ENCODE results near the gene HBM.
"Not testable (repeated sequence)": the region's sequence is repeated elsewhere in the genome, so short reads cannot be mapped to it uniquely, and the experiment has no call there.

Gene HBM

DNA sequence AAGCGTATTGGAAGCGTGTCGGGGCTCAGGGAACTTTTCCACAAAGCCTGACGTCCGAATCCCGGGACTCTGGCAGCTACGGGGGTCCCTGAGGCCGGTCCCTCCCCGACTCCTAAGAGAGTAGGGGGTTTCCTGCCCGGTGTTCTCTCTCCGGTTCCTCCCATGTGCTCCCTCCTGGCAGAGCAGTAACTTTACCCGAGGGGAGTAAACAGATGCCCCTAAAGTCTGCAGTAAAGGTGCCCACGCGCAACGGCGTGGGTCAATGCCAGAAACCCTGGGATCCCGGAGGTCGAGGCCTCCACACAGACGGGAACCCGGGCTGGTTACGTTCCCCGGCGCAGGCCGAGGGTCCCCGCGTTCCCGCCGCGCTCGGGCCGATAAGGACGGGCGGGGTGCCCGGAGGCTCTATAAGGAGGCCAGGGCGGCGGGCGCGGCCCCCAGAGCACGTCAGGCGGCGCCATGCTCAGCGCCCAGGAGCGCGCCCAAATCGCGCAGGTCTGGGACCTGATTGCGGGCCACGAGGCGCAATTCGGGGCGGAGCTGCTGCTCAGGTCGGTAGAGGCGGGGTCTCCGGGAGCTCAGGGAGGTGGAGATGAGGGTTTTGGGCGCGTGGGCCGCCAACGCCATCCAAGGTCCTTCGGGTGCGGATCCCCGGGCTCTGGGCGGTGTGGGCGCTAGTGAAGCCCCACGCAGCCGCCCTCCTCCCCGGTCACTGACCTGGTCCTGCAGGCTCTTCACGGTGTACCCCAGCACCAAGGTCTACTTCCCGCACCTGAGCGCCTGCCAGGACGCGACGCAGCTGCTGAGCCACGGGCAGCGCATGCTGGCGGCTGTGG, at the start of gene HBM:
Gene HBM (plus strand): TSS at position 440 of the 836 bp plus-strand sequence. CDS start 20 bp downstream, at position 460.
- DNase-seq = no peak

- no peak for DNase-seq
Observed at GRCh38 chr16:116015-116414, 49.8 kb upstream of the HBM start.

- peak; percentile 54 for DNase-seq
Observed at GRCh38 chr16:117379-118365, 48.1 kb upstream of the HBM start.

- DNase-seq = no peak
Observed at GRCh38 chr16:118857-119256, 46.9 kb upstream of the HBM start.

DNA sequence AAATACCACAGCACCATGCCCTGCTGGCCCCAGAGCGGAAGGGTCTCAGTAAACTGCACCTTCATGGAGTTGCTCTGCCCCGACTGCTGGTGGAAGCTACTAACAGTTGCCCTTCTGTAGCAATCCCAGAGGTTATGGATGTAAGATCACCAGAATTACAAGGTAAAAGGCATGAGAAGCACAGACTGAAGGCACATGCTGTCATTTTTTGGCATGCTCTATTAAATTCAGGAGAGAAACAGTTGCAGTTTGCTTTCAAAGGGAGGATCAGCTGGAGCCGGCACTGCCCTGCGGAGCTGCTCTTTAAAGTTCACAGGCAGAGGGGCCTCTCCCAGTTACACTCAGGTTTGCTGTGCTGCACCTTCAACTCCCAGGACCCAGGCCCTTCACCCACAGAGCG, 46.5 kb upstream of the HBM start:
- DNase-seq = no peak

DNA sequence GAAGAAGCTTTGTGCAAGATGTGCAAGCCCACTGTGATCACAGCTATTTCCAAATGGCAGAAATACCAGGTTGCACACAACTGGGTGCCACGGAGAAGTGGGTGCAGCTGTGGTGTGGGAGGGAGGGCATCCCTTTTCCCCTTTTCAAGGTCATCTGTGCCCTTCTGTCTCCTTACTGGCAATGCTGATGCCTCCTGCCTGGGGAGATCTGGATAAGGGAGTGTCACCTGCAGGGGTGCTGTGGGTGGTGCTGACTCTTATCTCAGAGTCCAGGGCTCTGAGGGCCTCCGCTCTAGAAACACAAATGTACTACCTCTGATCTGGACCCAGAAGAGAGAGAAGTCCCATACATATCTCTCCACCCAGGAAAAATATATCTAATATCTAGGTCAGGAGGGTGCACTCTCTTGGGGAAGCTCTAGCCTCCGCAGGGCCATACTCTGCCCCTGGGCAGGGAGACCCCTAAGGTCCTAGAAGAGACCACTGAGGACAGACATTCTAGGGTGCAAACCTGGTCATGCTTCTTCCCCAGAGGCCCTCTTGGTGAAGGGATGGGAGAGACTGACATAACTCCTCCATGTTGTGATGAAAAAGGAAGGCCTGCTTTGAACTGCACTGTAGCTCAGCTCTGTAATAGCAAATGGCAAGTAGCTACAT, 45.8 kb upstream of the HBM start:
- DNase-seq = no peak

- DNase-seq = no peak
Observed at GRCh38 chr16:120756-121155, 45.0 kb upstream of the HBM start.

- DNase-seq = no peak
Observed at GRCh38 chr16:122361-122760, 43.4 kb upstream of the HBM start.

DNA sequence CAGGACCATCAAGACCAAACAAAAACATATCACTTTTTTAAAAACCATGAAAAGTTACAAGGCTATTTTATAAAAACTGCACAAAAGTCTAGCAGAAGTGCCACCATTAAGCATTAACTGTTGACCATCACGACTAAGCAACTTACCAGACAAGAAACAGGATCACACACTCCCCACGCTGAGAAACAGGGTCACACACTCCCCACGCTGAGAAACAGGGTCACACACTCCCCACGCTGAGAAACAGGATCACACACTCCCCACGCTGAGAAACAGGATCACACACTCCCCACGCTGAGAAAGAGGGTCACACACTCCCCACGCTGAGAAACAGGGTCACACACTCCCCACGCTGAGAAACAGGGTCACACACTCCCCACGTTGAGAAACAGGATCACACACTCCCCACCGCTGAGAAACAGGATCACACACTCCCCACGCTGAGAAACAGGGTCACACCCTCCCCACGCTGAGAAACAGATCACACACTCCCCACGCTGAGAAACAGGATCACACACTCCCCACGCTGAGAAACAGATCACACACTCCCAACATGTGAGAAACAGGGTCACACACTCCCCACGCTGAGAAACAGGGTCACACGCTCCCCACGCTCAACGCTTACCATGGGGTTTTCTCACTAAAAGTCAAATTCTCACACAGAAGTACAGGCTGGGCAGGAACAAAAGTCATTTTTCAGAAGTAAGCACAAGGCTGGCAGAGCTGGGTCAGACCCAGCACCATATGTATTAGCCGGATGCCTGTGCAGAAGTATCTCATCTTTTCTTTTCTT, 42.0 kb upstream of the HBM start:
- not testable (repeated sequence) for DNase-seq

DNA sequence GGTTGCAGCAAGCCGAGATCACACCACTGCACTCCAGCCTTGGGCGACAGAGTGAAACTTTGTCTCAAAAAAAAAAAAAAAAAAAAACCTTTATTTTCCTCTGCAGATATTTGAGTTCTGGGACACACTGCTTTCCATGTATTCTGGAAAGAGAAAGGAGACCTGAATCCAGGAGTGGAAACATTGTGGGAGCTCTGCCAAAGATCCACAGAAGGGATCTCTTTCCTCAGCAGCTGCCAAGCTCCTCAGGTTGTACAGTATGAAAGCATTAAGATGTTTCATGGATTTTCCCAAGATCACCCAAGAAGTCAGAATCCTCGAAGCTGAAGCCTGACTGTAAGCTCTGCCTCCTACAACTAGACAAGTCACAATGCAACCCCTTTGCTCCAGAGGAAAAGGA, 40.8 kb upstream of the HBM start:
- no peak for DNase-seq

DNA sequence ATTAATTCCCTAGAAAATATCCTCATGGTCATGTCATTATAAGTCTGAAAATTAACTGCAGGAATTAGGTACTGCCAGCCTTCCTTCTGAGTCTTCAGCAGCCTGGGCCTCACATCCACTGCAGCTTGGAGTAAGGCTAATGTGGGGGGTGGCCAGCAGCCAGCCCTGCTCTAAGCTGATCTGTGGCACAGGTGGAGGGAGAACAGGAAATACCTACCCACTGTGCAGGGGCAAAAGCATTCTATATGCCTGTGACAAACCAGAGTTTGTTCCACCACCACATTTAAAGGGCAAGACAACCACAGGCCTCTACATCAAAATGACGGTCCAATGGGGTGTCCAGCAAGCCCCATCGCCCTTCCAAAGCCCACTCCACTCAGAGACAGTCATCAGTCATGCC, 36.7 kb upstream of the HBM start:
- no peak for DNase-seq

GRCh38 chr16:130533-131173, 35.1 kb upstream of the HBM start:
- DNase-seq = no peak

GRCh38 chr16:132120-132519, 33.7 kb upstream of the HBM start:
- DNase-seq = no peak

- DNase-seq = no peak
Observed at GRCh38 chr16:133716-134115, 32.1 kb upstream of the HBM start.

- DNase-seq = no peak
Observed at GRCh38 chr16:138049-138417, 27.7 kb upstream of the HBM start.

- DNase-seq = no peak
Observed at GRCh38 chr16:140175-140857, 25.5 kb upstream of the HBM start.

- no peak for DNase-seq
Observed at GRCh38 chr16:142405-142967, 23.3 kb upstream of the HBM start.

- no peak for DNase-seq
Observed at GRCh38 chr16:143047-143446, 22.7 kb upstream of the HBM start.

DNA sequence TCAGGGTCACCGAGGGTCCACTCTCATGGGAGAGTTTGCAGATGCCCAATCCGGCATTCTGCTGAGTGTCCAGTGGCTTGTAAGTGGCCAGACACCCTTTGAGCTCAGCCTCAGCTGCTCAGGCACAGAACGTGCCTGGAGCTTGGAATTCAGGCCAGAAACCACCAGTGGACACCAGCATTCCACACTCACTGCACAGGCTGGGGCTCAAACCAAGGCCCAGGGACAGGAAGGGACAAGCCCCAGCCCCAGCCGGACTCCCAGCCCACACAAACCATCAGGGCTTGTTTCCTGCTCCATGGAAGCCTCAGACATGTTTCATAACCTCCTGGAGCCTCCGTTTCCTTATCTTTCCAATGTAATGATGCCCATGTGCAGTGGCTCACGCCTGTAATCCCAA, 22.3 kb upstream of the HBM start:
- no peak for DNase-seq

- DNase-seq = no peak
Observed at GRCh38 chr16:144797-145252, 21.0 kb upstream of the HBM start.

GRCh38 chr16:146646-147045, 19.1 kb upstream of the HBM start:
- DNase-seq = no peak

Measured in NCI-H510A treated with DMSO at 0.1 percent for 48 hours (cell line).